Body of pancreas (tissue), 4 donors: ENCODE measurements around the gene GPS2.

Experiments used
- POLR2A ChIP-seq, 3 donors: fragments of 450-650 bp; IDR thresholded peaks; one replicate each; pipeline ENCODE4 v1.6.1; 2016; ENCODE audit warnings: antibody characterized with exemption in 3 of 3, mild to moderate bottlenecking in 2 of 3
- TF ChIP-seq, protein P1 (sequence below), 7 experiments: fragments of 450-650 bp in 4 of 7; fragments of 200-600 bp in 3 of 7; sonication (generic) in 3 of 7; IDR thresholded peaks; one replicate each; pipeline ENCODE4 v1.5.1; 2016 to 2019; ENCODE audit warnings: antibody characterized with exemption in 7 of 7

DNA sequence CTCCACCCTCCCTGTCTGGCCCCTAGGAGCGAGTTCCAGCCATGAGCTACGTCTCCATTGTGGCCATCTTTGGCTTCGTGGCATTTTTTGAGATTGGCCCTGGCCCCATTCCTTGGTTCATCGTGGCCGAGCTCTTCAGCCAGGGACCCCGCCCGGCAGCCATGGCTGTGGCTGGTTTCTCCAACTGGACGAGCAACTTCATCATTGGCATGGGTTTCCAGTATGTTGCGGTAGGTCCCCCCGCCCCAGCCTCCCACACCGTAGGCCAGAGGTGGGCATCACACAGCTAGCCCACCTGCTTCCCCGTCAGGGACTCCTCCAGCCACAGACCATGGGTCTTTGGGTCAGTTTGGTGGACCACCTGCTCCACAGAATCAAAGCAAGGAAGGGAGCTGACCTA lies 29.5 kb downstream of the GPS2 start:
- TF ChIP-seq, protein P1, sequence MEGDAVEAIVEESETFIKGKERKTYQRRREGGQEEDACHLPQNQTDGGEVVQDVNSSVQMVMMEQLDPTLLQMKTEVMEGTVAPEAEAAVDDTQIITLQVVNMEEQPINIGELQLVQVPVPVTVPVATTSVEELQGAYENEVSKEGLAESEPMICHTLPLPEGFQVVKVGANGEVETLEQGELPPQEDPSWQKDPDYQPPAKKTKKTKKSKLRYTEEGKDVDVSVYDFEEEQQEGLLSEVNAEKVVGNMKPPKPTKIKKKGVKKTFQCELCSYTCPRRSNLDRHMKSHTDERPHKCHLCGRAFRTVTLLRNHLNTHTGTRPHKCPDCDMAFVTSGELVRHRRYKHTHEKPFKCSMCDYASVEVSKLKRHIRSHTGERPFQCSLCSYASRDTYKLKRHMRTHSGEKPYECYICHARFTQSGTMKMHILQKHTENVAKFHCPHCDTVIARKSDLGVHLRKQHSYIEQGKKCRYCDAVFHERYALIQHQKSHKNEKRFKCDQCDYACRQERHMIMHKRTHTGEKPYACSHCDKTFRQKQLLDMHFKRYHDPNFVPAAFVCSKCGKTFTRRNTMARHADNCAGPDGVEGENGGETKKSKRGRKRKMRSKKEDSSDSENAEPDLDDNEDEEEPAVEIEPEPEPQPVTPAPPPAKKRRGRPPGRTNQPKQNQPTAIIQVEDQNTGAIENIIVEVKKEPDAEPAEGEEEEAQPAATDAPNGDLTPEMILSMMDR (IDR thresholded peaks at IDR 0.05) = no peak
- no peak for TF ChIP-seq POLR2A (IDR thresholded peaks at IDR 0.05)
